A549 (cell line): Measurements from ENCODE around the gene E2F2. TPM values are rescaled to one million over a fixed set of nuclear protein-coding genes. Genes with fewer than 3 reads are reported as not detected.

Experiments used
- ATAC-seq, 2 experiments: fragments of 200-7000 bp in 1 of 2; fragments of >200 bp in 1 of 2; cut with Nextera tagmentation in 1 of 2; cut with Tn5 transposase in 1 of 2; 3 replicates each; pipeline versions ENCODE4 v1.8.0 to v1.9.1; 2018 to 2020; ENCODE audit warnings: mild to moderate bottlenecking in 1 of 2, moderate library complexity in 1 of 2
- CTCF ChIA-PET: fragments of 300-600 bp; sonication (Branson Sonifier 250); formaldehyde crosslinking; extraction: SDS; loops from one replicate; lab custom pipeline; 2021; ENCODE audit warnings: antibody characterized with exemption, inconsistent platforms; lab: Yijun Ruan, JAX
- POLR2A ChIA-PET: fragments of 350-600 bp; formaldehyde crosslinking; extraction: SDS; loops from one replicate; lab custom pipeline; 2021; ENCODE audit warnings: antibody characterized with exemption, inconsistent platforms; lab: Yijun Ruan, JAX
- DNase-seq, 2 experiments: peaks; one replicate each; pipeline versions ENCODE4 v3.0.0 to v3.0.0-alpha.2; 2011 to 2016; ENCODE audit warnings: low read depth in 1 of 2, low spot score in 1 of 2
- FAIRE-seq: peaks from 2 replicates; lab custom pipeline; 2011; peaks lifted over from hg19 to GRCh38; lab: Jason Lieb, UNC
- H3K27ac ChIP-seq, 2 experiments: fragments of >200 bp; sonication (Bioruptor Twin); formaldehyde crosslinking; 3 replicates each; pipeline ENCODE4 v1.5.1; 2016 to 2017
- H3K4me1 ChIP-seq: fragments of >200 bp; sonication (Bioruptor Twin); formaldehyde crosslinking; 3 replicates; pipeline ENCODE4 v1.6.1; 2016
- H3K4me2 ChIP-seq: fragments of >200 bp; sonication (Bioruptor Twin); formaldehyde crosslinking; 3 replicates; pipeline ENCODE4 v1.6.1; 2016
- H3K4me3 ChIP-seq: fragments of >200 bp; sonication (Bioruptor Twin); formaldehyde crosslinking; 3 replicates; pipeline ENCODE4 v1.5.1; 2016
- H3K9me3 ChIP-seq: fragments of >200 bp; sonication (Bioruptor Twin); formaldehyde crosslinking; 3 replicates; pipeline ENCODE4 v1.6.1; 2016
- CBX2 ChIP-seq: fragments of 200-600 bp; sonication (generic); IDR thresholded peaks from 2 replicates; pipeline ENCODE4 v1.6.1; 2016; ENCODE audit warnings: low read depth, mild to moderate bottlenecking, borderline replicate concordance
- CEBPB ChIP-seq, 2 experiments: fragments of >200 bp in 1 of 2; sonication (Bioruptor Twin) in 1 of 2; formaldehyde crosslinking in 1 of 2; IDR thresholded peaks; 2 replicates each; pipeline ENCODE4 v1.6.1; 2012 to 2016
- EHF ChIP-seq: fragments of 250-450 bp; sonication (Bioruptor Pico); IDR thresholded peaks from 2 replicates; pipeline ENCODE4 v1.5.0; 2020; ENCODE audit warnings: mild to moderate bottlenecking
- EP300 ChIP-seq, 2 experiments: fragments of >200 bp; sonication (Bioruptor Twin); formaldehyde crosslinking; IDR thresholded peaks; 2 replicates in 1 of 2; 3 replicates in 1 of 2; pipeline ENCODE4 v1.6.1; 2016 to 2017
- FOSB ChIP-seq: fragments of 250-450 bp; sonication (Bioruptor Pico); IDR thresholded peaks from 2 replicates; pipeline ENCODE4 v1.5.0; 2020; ENCODE audit warnings: mild to moderate bottlenecking, moderate library complexity
- GATA3 ChIP-seq: IDR thresholded peaks from 2 replicates; pipeline ENCODE4 v1.6.1; 2012; ENCODE audit warnings: borderline replicate concordance
- HOXA7 ChIP-seq: fragments of 250-450 bp; sonication (Bioruptor Pico); IDR thresholded peaks from 2 replicates; pipeline ENCODE4 v1.5.0; 2020; ENCODE audit warnings: mild to moderate bottlenecking, moderate library complexity
- HOXB13 ChIP-seq: fragments of 250-450 bp; sonication (Bioruptor Pico); IDR thresholded peaks from 2 replicates; pipeline ENCODE4 v1.5.0; 2020; ENCODE audit warnings: low read depth, mild to moderate bottlenecking, moderate library complexity
- NFE2L2 ChIP-seq: fragments of 150-350 bp; conservative IDR thresholded peaks from 2 replicates; pipeline ENCODE4 v1.6.1; 2014; ENCODE audit warnings: low read length
- NR3C1 ChIP-seq: fragments of >200 bp; sonication (Bioruptor Twin); formaldehyde crosslinking; IDR thresholded peaks from 3 replicates; pipeline ENCODE4 v1.6.1; 2017
- POLR2A ChIP-seq: IDR thresholded peaks from 2 replicates; pipeline ENCODE4 v1.6.1; 2012; ENCODE audit warnings: mild to moderate bottlenecking, low read length
- RAD21 ChIP-seq, 2 experiments: fragments of >200 bp in 1 of 2; sonication (Bioruptor Twin) in 1 of 2; formaldehyde crosslinking in 1 of 2; IDR thresholded peaks in 1 of 2; conservative IDR thresholded peaks in 1 of 2; 2 replicates in 1 of 2; 3 replicates in 1 of 2; pipeline ENCODE4 v1.6.1; 2012 to 2018; ENCODE audit warnings: inconsistent platforms in 1 of 2
- RARB ChIP-seq: fragments of 250-450 bp; sonication (Bioruptor Pico); IDR thresholded peaks from 2 replicates; pipeline ENCODE4 v1.8.0; 2021; ENCODE audit warnings: mild to moderate bottlenecking, moderate library complexity
- RFX5 ChIP-seq: fragments of 450-650 bp; IDR thresholded peaks from 2 replicates; pipeline ENCODE4 v1.7.1; 2014; ENCODE audit warnings: antibody characterized with exemption, mild to moderate bottlenecking, moderate library complexity
- TP53 ChIP-seq: fragments of 250-450 bp; sonication (Bioruptor Pico); IDR thresholded peaks from 2 replicates; pipeline ENCODE4 v1.5.0; 2021; ENCODE audit warnings: mild to moderate bottlenecking, moderate library complexity
- USF2 ChIP-seq: fragments of 450-650 bp; IDR thresholded peaks from 2 replicates; pipeline ENCODE4 v1.6.1; 2014; ENCODE audit warnings: antibody characterized with exemption
- WGBS: methylation state at CpG from one replicate; pipeline ENCODE4 v1.1.6; 2017; ENCODE audit errors: missing lambda C conversion rate; 5-methylcytosine and 5-hydroxymethylcytosine counted together
- polyA plus RNA-seq, 4 experiments: library from polyadenylated mRNA; depleted of rRNA in 3 of 4; stranded (reverse); fragments of >200 nt; fragmentation: RNase III in 1 of 4; extraction: RNeasy Plus Mini Kit Qiagen cat#74134 plus additional on column Dnase treatment in 1 of 4; gene quantifications; 2 replicates in 3 of 4; 3 replicates in 1 of 4; pipeline ENCODE4 v1.2.3, GENCODE V29; 2011 to 2017
- TF ChIP-seq, protein P1 (sequence below): fragments of >200 bp; sonication (Bioruptor Twin); formaldehyde crosslinking; IDR thresholded peaks from 2 replicates; pipeline ENCODE4 v1.6.1; 2016
- TF ChIP-seq, protein P2 (sequence below): fragments of 250-450 bp; sonication (Bioruptor Pico); IDR thresholded peaks from 2 replicates; pipeline ENCODE4 v1.5.0; 2021; ENCODE audit warnings: mild to moderate bottlenecking, moderate library complexity, borderline replicate concordance

E2F2 gene
- polyA plus RNA-seq, 2 of the 4 experiments (the other 2 are of a cell fraction) = 0.90 to 3.4 TPM

DNA sequence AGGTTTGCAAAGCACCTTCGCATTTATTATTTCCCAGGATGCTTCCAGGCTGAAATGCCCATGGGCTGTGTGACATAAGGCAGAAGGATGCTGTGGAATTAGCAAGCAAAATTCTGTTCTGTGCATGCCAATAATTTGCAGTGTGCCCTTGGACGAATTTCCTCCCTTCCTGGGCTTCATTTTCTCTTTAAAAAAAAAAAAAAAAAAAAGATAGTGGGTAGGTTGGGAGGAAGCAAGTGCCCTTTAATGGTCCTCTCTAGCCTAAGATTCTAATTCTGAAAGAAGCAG lies 30.7 kb upstream of the E2F2 start:
- peak overlapping the region; percentile 96 to 98 for H3K27ac ChIP-seq
- no peak overlapping the region for H3K4me3 ChIP-seq
- ChIA-PET POLR2A (interaction anchor here (1.1 to 11.2 kb wide), 2 partner anchors 14 to 24 kb away, joined by 6 to 168 read pairs; no protein-coding TSS in a partner anchor), CTCF (interaction anchor here (0.5 to 29.3 kb wide), 3 partner anchors 11 to 72 kb away, joined by 3 to 699 read pairs (median 3); no protein-coding TSS in a partner anchor)
- ATAC-seq (no peak), FAIRE-seq (no peak), DNase-seq (no peak)
- TF ChIP-seq CBX2 (no peak), RFX5 (no peak), EHF (no peak), POLR2A (no peak)
- WGBS = 4% methylated on average over 2 of the region's 2 CpGs
- H3K4me1 ChIP-seq = peaks cover 62% of the 10 kb centered on the region
- H3K4me2 ChIP-seq = peak overlapping the region; percentile 96
- H3K9me3 ChIP-seq = no peaks in the 10 kb centered on the region

GRCh38 chr1:23561076-23561812 lies 30.2 kb upstream of the E2F2 start:
- POLR2A ChIA-PET = interaction anchor here (1.1 to 11.2 kb wide), 2 partner anchors 14 to 25 kb away, joined by 6 to 168 read pairs; no protein-coding TSS in a partner anchor
- WGBS = 40% methylated on average over 6 of the region's 6 CpGs
- CTCF ChIA-PET = interaction anchor here (1.7 to 29.3 kb wide), 2 partner anchors 11 to 73 kb away, joined by 3 to 699 read pairs; no protein-coding TSS in a partner anchor
- Histone ChIP-seq H3K4me3 (no peak overlapping the region), H3K9me3 (no peaks in the 10 kb centered on the region), H3K27ac (peak overlapping the region; percentile 96 to 98)
- ATAC-seq (no peak), FAIRE-seq (no peak)
- TF ChIP-seq USF2 = no peak
- 0 out of 2 replicates have a peak, but pooled peaks have one; percentile 40 for TF ChIP-seq FOSB (CRISPR knock-in tag)
- 0 out of 2 replicates have a peak, but pooled peaks have one; percentile 8 for TF ChIP-seq RARB (CRISPR knock-in tag)
- TF ChIP-seq, all 56 proteins: peak for 2
- peaks cover 67% of the 10 kb centered on the region for H3K4me1 ChIP-seq
- no peak for DNase-seq
- peak overlapping the region; percentile 96 for H3K4me2 ChIP-seq

DNA sequence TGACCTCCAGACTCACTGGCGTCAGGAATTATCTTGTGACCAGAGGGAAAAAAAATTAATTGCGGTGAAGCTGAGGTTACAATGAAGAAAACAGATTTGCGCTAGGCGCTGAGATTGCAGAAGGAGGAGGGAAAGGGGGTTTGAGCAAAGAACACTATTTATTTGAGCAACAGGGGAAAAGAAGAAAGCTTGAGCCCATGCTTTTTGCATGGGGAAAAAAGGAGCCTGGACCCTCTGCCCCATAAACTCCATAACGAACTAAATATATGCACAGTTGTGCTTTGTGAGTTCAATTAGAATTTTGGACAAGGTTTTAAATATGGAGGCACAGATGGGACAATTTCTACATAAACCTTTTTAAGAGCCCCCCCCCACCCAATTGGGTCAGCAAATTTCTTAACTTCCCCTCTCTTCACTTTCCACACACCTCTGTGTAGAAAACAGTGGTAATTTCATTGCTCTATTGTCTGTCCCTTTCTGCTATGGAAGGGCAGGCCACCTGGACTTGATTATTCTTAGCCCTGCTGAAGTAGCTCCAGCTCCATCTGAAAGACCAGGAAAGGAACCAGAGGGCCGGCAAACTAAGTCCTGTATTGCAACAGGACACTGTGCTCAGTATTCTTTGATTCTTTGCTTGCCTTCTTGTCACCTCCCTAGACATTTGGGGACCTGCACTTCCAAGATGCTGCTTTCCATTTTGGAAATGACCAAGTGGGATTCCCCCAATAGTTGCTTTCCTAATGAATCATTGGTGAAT lies 29.1 kb upstream of the E2F2 start:
- Histone ChIP-seq H3K4me2 (peak overlapping the region; percentile 96), H3K4me3 (peak overlapping the region; percentile 92), H3K27ac (peak overlapping the region; percentile 96 to 98), H3K4me1 (peaks cover 67% of the 10 kb centered on the region), H3K9me3 (no peaks in the 10 kb centered on the region)
- POLR2A ChIA-PET = interaction anchor here (0.6 to 11.2 kb wide), 12 partner anchors 8 to 842 kb away, joined by 3 to 168 read pairs (median 12); partner anchors contain the start of gene RPL11
- no peak for FAIRE-seq
- CTCF ChIA-PET = interaction anchor here (0.6 to 29.3 kb wide), 10 partner anchors 12 to 138 kb away, joined by 3 to 699 read pairs (median 4); no protein-coding TSS in a partner anchor
- TF ChIP-seq CEBPB (IDR thresholded peaks at IDR 0.05) (no peak), GATA3 (no peak), NFE2L2 (no peak), USF2 (no peak), HOXA7 (CRISPR knock-in tag) (peak; percentile 72), EP300 (IDR thresholded peaks at IDR 0.05) (no peak), NR3C1 (no peak), TP53 (0 out of 2 replicates have a peak, but pooled peaks have one; percentile 57), RAD21 (conservative IDR thresholded peaks at IDR 0.05 in 1 of 2, IDR thresholded peaks at IDR 0.05 in 1 of 2) (no peak), EHF (no peak), POLR2A (no peak; the same call in 1 of the 2 replicates), HOXB13 (CRISPR knock-in tag) (0 out of 2 replicates have a peak, but pooled peaks have one; percentile 11)
- TF ChIP-seq, protein P1, sequence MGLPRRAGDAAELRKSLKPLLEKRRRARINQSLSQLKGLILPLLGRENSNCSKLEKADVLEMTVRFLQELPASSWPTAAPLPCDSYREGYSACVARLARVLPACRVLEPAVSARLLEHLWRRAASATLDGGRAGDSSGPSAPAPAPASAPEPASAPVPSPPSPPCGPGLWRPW = no peak
- TF ChIP-seq, protein P2, sequence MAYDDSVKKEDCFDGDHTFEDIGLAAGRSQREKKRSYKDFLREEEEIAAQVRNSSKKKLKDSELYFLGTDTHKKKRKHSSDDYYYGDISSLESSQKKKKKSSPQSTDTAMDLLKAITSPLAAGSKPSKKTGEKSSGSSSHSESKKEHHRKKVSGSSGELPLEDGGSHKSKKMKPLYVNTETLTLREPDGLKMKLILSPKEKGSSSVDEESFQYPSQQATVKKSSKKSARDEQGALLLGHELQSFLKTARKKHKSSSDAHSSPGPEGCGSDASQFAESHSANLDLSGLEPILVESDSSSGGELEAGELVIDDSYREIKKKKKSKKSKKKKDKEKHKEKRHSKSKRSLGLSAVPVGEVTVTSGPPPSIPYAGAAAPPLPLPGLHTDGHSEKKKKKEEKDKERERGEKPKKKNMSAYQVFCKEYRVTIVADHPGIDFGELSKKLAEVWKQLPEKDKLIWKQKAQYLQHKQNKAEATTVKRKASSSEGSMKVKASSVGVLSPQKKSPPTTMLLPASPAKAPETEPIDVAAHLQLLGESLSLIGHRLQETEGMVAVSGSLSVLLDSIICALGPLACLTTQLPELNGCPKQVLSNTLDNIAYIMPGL (CRISPR knock-in tag) = no peak
- WGBS = 5% methylated on average over 6 of the region's 6 CpGs
- ATAC-seq = no peak
- DNase-seq = no peak
